Neural progenitor cell (in vitro differentiated cells): ENCODE measurements around the gene OSCP1. TPM values are rescaled to one million over a fixed set of nuclear protein-coding genes. Genes with fewer than 3 reads are reported as not detected.

Experiments used
- DNase-seq: peaks from one replicate; pipeline ENCODE4 v3.0.0-alpha.2; 2016; ENCODE audit warnings: low spot score
- H2AFZ ChIP-seq: fragments of 200-600 bp; sonication (generic); replicated peaks from 2 replicates; pipeline ENCODE4 v1.6.1; 2016; ENCODE audit warnings: antibody characterized with exemption
- H3F3A ChIP-seq: fragments of 200-600 bp; sonication (generic); 2 replicates; pipeline ENCODE4 v1.6.1; 2016; ENCODE audit warnings: antibody characterized with exemption, low read depth
- H3K27ac ChIP-seq: fragments of 200-600 bp; sonication (generic); 2 replicates; pipeline ENCODE4 v1.5.1; 2016; ENCODE audit warnings: mild to moderate bottlenecking
- H3K27me3 ChIP-seq: fragments of 200-600 bp; sonication (generic); 2 replicates; pipeline ENCODE4 v1.6.1; 2016; ENCODE audit warnings: mild to moderate bottlenecking, moderate library complexity
- H3K36me3 ChIP-seq: fragments of 200-600 bp; sonication (generic); 2 replicates; pipeline ENCODE4 v1.5.1; 2016
- H3K4me1 ChIP-seq: fragments of 200-600 bp; sonication (generic); 2 replicates; pipeline ENCODE4 v1.6.1; 2016; ENCODE audit warnings: mixed run types
- H3K4me2 ChIP-seq: fragments of 200-600 bp; sonication (generic); 2 replicates; pipeline ENCODE4 v1.6.1; 2016
- H3K4me3 ChIP-seq: fragments of 200-600 bp; sonication (generic); 2 replicates; pipeline ENCODE4 v1.5.1; 2016
- H3K79me2 ChIP-seq: fragments of 200-600 bp; sonication (generic); 2 replicates; pipeline ENCODE4 v1.6.1; 2016; ENCODE audit warnings: low read depth
- H3K9ac ChIP-seq: fragments of 200-600 bp; sonication (generic); 2 replicates; pipeline ENCODE4 v1.6.1; 2016
- H3K9me3 ChIP-seq: fragments of 200-600 bp; sonication (generic); 2 replicates; pipeline ENCODE4 v1.5.1; 2016; ENCODE audit warnings: low read depth
- H4K20me1 ChIP-seq: fragments of 200-600 bp; sonication (generic); 2 replicates; pipeline ENCODE4 v1.6.1; 2016; ENCODE audit warnings: low read depth
- H3K27ac Mint-ChIP-seq: 3 replicates; pipeline ENCODE4 v1.8.0; 2021; ENCODE audit warnings: mixed read lengths
- H3K27me3 Mint-ChIP-seq: 2 replicates; pipeline ENCODE4 v1.8.0; 2022; ENCODE audit warnings: low read depth, mild to moderate bottlenecking, inconsistent platforms, moderate library complexity, mixed read lengths; ENCODE audit not compliant: insufficient read depth
- H3K36me3 Mint-ChIP-seq: 3 replicates; pipeline ENCODE4 v1.8.0; 2021; ENCODE audit warnings: mixed read lengths
- H3K4me1 Mint-ChIP-seq: 3 replicates; pipeline ENCODE4 v1.8.0; 2021; ENCODE audit warnings: mixed read lengths
- H3K4me3 Mint-ChIP-seq: 3 replicates; pipeline ENCODE4 v1.8.0; 2021; ENCODE audit warnings: mild to moderate bottlenecking, moderate library complexity, mixed read lengths
- H3K9me3 Mint-ChIP-seq: 3 replicates; pipeline ENCODE4 v1.8.0; 2020; ENCODE audit warnings: mixed read lengths
- EZH2 ChIP-seq: fragments of 200-600 bp; sonication (generic); IDR thresholded peaks from 2 replicates; pipeline ENCODE4 v1.6.1; 2017; ENCODE audit warnings: antibody characterized with exemption, mild to moderate bottlenecking, moderate library complexity
- EZH2phosphoT487 ChIP-seq: fragments of 200-600 bp; sonication (generic); IDR thresholded peaks from 2 replicates; pipeline ENCODE4 v1.6.1; 2017; ENCODE audit warnings: antibody characterized with exemption
- total RNA-seq: library from RNA; depleted of rRNA; stranded (reverse); fragments of >200 nt; gene quantifications from 2 replicates; pipeline ENCODE4 v1.2.3, GENCODE V29; 2015; ENCODE audit warnings: low replicate concordance
- TF ChIP-seq, protein P1 (sequence below): fragments of 200-600 bp; sonication (generic); IDR thresholded peaks from 2 replicates; pipeline ENCODE4 v1.5.1; 2017; ENCODE audit warnings: antibody characterized with exemption, mild to moderate bottlenecking

OSCP1 gene
- total RNA-seq, 1 donor from 2014 or later: 7.8 TPM

DNA sequence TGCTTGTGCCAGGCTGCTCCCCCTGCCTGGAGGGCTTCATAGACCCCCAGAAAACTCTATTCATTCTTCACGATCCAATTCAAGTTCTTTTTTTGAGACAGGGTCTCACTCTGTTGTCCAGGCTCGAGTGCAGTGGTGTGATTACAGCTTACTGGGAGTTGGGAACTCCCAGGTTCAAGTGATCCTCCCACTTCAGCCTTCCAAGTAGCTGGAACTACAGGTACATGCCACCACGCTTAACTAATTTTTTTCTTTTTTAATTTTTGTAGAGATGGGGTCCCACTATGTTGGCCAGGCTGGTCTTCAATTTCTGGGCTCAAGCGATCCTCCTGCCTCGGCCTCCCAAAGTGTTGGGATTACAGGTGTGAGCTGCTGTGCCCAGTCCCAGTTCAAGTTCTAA lies 68.8 kb downstream of the OSCP1 start:
- Histone ChIP-seq H4K20me1 (peaks cover 43% of the 10 kb centered on the region), H3K79me2 (peaks cover 84% of the 10 kb centered on the region)

DNA sequence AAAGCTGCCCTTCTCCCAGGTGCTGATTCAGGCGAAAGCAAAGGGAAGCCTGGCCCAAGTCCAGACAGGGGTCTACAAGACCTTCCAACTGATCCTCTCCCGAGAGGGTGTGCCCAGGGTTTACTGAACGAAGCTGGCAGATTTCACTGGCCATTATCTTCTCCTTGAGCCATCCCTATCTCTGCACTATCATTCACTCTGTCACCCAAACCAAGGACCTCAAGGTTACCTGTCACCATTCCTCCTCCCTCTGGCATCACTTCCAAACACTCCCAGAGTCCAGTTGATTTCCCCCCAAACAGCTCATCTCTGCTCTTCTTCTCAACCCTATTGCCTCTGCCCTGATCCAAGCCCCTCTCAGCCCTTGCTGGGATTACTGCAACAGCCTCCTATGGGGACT lies 69.5 kb downstream of the OSCP1 start:
- Mint-ChIP-seq H3K4me1 (peaks cover 24% of the 10 kb centered on the region), H3K36me3 (peaks cover 10% of the 10 kb centered on the region), H3K9me3 (no peaks in the 10 kb centered on the region), H3K27ac (peak overlapping the region; percentile 64), H3K4me3 (no peak overlapping the region), H3K27me3 (no peaks in the 10 kb centered on the region)
- Histone ChIP-seq H3K9me3 (no peaks in the 10 kb centered on the region), H3K36me3 (no peaks in the 10 kb centered on the region), H3K27ac (no peak overlapping the region), H3K4me1 (peaks cover 9% of the 10 kb centered on the region), H4K20me1 (peaks cover 45% of the 10 kb centered on the region), H3K27me3 (no peaks in the 10 kb centered on the region), H3K4me2 (no peak overlapping the region), H3K4me3 (no peak overlapping the region), H3K9ac (no peak overlapping the region), H3F3A (peaks cover 13% of the 10 kb centered on the region), H3K79me2 (peaks cover 90% of the 10 kb centered on the region), H2AFZ (no peak overlapping the region)
- no peak for DNase-seq
- TF ChIP-seq, protein P1, sequence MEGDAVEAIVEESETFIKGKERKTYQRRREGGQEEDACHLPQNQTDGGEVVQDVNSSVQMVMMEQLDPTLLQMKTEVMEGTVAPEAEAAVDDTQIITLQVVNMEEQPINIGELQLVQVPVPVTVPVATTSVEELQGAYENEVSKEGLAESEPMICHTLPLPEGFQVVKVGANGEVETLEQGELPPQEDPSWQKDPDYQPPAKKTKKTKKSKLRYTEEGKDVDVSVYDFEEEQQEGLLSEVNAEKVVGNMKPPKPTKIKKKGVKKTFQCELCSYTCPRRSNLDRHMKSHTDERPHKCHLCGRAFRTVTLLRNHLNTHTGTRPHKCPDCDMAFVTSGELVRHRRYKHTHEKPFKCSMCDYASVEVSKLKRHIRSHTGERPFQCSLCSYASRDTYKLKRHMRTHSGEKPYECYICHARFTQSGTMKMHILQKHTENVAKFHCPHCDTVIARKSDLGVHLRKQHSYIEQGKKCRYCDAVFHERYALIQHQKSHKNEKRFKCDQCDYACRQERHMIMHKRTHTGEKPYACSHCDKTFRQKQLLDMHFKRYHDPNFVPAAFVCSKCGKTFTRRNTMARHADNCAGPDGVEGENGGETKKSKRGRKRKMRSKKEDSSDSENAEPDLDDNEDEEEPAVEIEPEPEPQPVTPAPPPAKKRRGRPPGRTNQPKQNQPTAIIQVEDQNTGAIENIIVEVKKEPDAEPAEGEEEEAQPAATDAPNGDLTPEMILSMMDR: no peak
- no peak for TF ChIP-seq EZH2
- TF ChIP-seq EZH2phosphoT487: no peak

More for the DNA sequence above, 68.8 kb downstream of the OSCP1 start:
- Histone ChIP-seq H3K4me3 (no peak overlapping the region), H3K4me2 (no peak overlapping the region), H3K27me3 (no peaks in the 10 kb centered on the region), H3K27ac (no peak overlapping the region), H3K9me3 (no peaks in the 10 kb centered on the region), H3F3A (peaks cover 16% of the 10 kb centered on the region), H3K36me3 (no peaks in the 10 kb centered on the region), H2AFZ (no peak overlapping the region), H3K9ac (no peak overlapping the region), H3K4me1 (peaks cover 9% of the 10 kb centered on the region)
- no peaks in the 10 kb centered on the region for H3K9me3 Mint-ChIP-seq
- peaks cover 23% of the 10 kb centered on the region for H3K4me1 Mint-ChIP-seq
- TF ChIP-seq EZH2 (no peak), EZH2phosphoT487 (no peak)
- TF ChIP-seq, protein P1: no peak
- H3K36me3 Mint-ChIP-seq: peaks cover 7% of the 10 kb centered on the region
- no peak overlapping the region for H3K27ac Mint-ChIP-seq
- H3K4me3 Mint-ChIP-seq: no peak overlapping the region
- H3K27me3 Mint-ChIP-seq: peaks cover under 1% of the 10 kb centered on the region
- no peak for DNase-seq

DNA sequence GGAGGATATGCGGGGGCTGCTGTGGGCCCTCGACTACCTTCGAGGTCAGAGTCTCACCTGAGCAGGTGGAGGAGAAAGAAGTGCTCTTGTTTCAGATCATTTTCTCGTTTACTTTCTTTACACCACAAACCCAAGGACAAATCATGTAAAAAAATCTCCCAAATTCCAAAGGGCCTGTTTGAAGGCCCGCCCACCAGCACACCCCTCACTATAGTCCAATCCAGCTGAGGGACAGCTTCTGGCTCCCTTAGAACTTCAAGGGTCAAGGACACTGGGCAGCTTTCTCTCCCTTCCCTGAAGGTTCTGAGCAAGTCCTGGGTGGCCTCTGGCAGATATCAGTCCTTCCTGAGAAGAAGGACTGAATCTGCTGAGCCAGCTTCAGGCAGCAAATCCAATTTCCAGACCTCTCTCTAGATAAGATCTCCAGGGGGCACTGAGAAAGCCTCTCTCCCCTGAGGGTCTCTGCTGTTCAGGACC lies 70.1 kb downstream of the OSCP1 start:
- Histone ChIP-seq H3K4me1 (peaks cover 9% of the 10 kb centered on the region), H3F3A (peaks cover 12% of the 10 kb centered on the region), H4K20me1 (peaks cover 42% of the 10 kb centered on the region), H3K4me3 (no peak overlapping the region), H3K4me2 (no peak overlapping the region), H3K9ac (no peak overlapping the region), H2AFZ (no peak overlapping the region), H3K36me3 (no peaks in the 10 kb centered on the region), H3K9me3 (no peaks in the 10 kb centered on the region), H3K79me2 (peaks cover 94% of the 10 kb centered on the region), H3K27ac (no peak overlapping the region), H3K27me3 (no peaks in the 10 kb centered on the region)
- Mint-ChIP-seq H3K36me3 (peaks cover 10% of the 10 kb centered on the region), H3K4me1 (peaks cover 24% of the 10 kb centered on the region), H3K27me3 (no peaks in the 10 kb centered on the region), H3K9me3 (no peaks in the 10 kb centered on the region), H3K4me3 (no peak overlapping the region), H3K27ac (no peak overlapping the region)
- TF ChIP-seq EZH2: no peak
- TF ChIP-seq EZH2phosphoT487: no peak
- TF ChIP-seq, protein P1: no peak
- DNase-seq: no peak
